Chondrocyte (in vitro differentiated cells): ENCODE data around the gene IQCH. TPM values are rescaled to one million over a fixed set of nuclear protein-coding genes. Genes with fewer than 3 reads are reported as not detected.

Experiments
- DNase-seq: peaks from one replicate; pipeline ENCODE4 v3.0.0; 2021; ENCODE audit warnings: mixed read lengths, low spot score
- H3K27ac Mint-ChIP-seq: one replicate; pipeline ENCODE4 v1.8.0; 2021; ENCODE audit warnings: mild to moderate bottlenecking, moderate library complexity, mixed read lengths; ENCODE audit not compliant: unreplicated experiment
- H3K27me3 Mint-ChIP-seq: 2 replicates; pipeline ENCODE4 v1.8.0; 2021; ENCODE audit warnings: low read depth, mixed read lengths
- H3K36me3 Mint-ChIP-seq: 2 replicates; pipeline ENCODE4 v1.8.0; 2021; ENCODE audit warnings: low read depth, mixed read lengths
- H3K4me1 Mint-ChIP-seq: 2 replicates; pipeline ENCODE4 v1.8.0; 2021; ENCODE audit warnings: low read depth, mild to moderate bottlenecking, mixed read lengths
- H3K4me3 Mint-ChIP-seq: one replicate; pipeline ENCODE4 v1.8.0; 2021; ENCODE audit warnings: mild to moderate bottlenecking, moderate library complexity, mixed read lengths; ENCODE audit not compliant: unreplicated experiment
- H3K9me3 Mint-ChIP-seq: 2 replicates; pipeline ENCODE4 v1.8.0; 2021; ENCODE audit warnings: low read depth, mixed read lengths
- CTCF ChIP-seq: fragments of 200-600 bp; sonication (generic); IDR thresholded peaks from 2 replicates; pipeline ENCODE4 v1.5.0; 2021; ENCODE audit warnings: antibody characterized with exemption, mild to moderate bottlenecking, moderate library complexity
- total RNA-seq: library from RNA; stranded (reverse); gene quantifications from 3 replicates; pipeline ENCODE4 v1.2.1, GENCODE V29; 2021

The IQCH gene
- total RNA-seq, 1 donor from 2014 or later, result 1.0 TPM

- Mint-ChIP-seq H3K27ac (no peak overlapping the region), H3K36me3 (no peaks in the 10 kb centered on the region)
These were observed 128.1 kb downstream of the IQCH start for GRCh38 chr15:67382723-67383122.

DNA sequence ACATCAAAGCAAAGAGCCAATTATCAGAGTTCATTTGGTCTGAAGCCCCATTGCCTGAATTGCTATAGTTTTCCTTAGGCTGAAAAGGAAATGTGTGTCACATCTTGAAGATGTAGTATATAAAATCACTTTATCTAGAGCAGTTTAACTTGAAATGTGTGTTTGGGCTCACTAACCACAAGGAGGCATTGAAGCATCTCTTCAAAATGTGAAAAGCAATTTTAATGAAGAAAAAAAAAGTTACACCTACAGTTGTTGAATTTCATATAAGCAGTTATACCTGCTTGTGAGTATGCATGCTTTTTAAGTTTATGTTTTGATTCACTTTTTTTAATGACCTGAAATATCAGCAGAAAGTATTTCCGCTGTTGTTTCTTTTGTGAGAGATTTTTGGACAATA, 129.3 kb downstream of the IQCH start:
- Mint-ChIP-seq H3K4me1 (no peaks in the 10 kb centered on the region), H3K27ac (no peak overlapping the region), H3K36me3 (no peaks in the 10 kb centered on the region), H3K27me3 (peaks cover 7% of the 10 kb centered on the region), H3K9me3 (no peaks in the 10 kb centered on the region), H3K4me3 (no peak overlapping the region)
- no peak for DNase-seq
- peak; percentile 73 for TF ChIP-seq CTCF

More at GRCh38 chr15:67382723-67383122, 128.1 kb downstream of the IQCH start:
- TF ChIP-seq CTCF, result no peak
- H3K4me3 Mint-ChIP-seq, result no peak overlapping the region
- H3K9me3 Mint-ChIP-seq, result no peaks in the 10 kb centered on the region
- H3K4me1 Mint-ChIP-seq, result no peaks in the 10 kb centered on the region
- peaks cover 9% of the 10 kb centered on the region for H3K27me3 Mint-ChIP-seq
- no peak for DNase-seq

GRCh38 chr15:67384761-67385160, 130.2 kb downstream of the IQCH start:
- Mint-ChIP-seq H3K4me1 (no peaks in the 10 kb centered on the region), H3K4me3 (no peak overlapping the region), H3K27me3 (peaks cover 7% of the 10 kb centered on the region), H3K36me3 (no peaks in the 10 kb centered on the region), H3K9me3 (no peaks in the 10 kb centered on the region), H3K27ac (no peak overlapping the region)
- no peak for DNase-seq
- no peak for TF ChIP-seq CTCF

DNA sequence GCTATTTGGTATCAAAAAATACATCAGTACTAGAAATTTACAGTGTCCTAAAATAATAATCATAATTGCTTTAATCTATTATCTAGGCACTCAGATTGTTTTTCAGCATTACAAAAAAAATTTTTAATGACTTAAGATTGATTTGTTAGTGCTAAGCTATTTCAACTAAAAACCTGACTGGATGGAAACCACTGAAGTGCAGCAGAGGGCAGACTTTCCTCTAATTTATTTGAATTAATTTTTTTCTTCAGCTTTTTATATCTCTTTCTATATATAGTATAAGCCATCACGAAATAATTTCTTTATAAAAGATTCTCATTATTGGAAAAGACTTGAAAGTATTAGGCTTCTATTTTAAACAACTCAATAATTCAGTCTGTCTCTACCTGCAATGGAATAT, 131.4 kb downstream of the IQCH start:
- Mint-ChIP-seq H3K9me3 (no peaks in the 10 kb centered on the region), H3K4me3 (no peak overlapping the region), H3K27me3 (peaks cover 7% of the 10 kb centered on the region), H3K36me3 (no peaks in the 10 kb centered on the region), H3K27ac (no peak overlapping the region), H3K4me1 (no peaks in the 10 kb centered on the region)
- no peak for DNase-seq
- TF ChIP-seq CTCF, result peak; percentile 74

DNA sequence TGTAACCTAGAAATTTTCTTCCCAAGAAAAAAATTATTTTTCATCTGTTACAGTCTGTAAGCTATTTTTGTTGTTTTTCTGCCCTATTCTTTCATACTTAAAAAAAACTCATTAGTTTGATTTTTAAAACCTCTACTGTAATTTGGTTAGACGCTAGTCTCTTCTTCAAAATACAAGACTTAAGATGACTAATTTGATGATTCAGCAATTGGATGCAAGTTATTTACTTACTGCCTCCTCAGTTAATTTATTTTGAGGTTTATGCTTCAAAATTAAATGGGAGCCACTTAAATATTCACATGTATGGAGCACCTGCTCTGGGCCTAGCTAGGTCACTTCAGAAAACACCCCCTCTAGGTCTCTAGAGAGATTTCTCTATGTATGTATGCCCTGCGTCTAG, 132.4 kb downstream of the IQCH start:
- Mint-ChIP-seq H3K27me3 (peaks cover 7% of the 10 kb centered on the region), H3K9me3 (no peaks in the 10 kb centered on the region), H3K4me1 (no peaks in the 10 kb centered on the region), H3K4me3 (no peak overlapping the region), H3K36me3 (no peaks in the 10 kb centered on the region), H3K27ac (no peak overlapping the region)
- no peak for DNase-seq
- TF ChIP-seq CTCF, result no peak
